Medulla oblongata (tissue), 1 donor: ENCODE measurements around the gene RASGRP1.

Experiments used
- DNase-seq: peaks from one replicate; pipeline ENCODE4 v3.0.0-alpha.2; 2015; ENCODE audit errors: extremely low spot score

The RASGRP1 gene

GRCh38 chr15:38576261-38576660, 11.6 kb upstream of the RASGRP1 start:
- no peak for DNase-seq

- DNase-seq = no peak
Measured at GRCh38 chr15:38565287-38565670, 665 bp upstream of the RASGRP1 start.

GRCh38 chr15:38563723-38564519, 693 bp downstream of the RASGRP1 start:
- peak; percentile 76 for DNase-seq

- DNase-seq = no peak
Measured at GRCh38 chr15:38562278-38562677, 2.3 kb downstream of the RASGRP1 start.

- DNase-seq = no peak
Measured at GRCh38 chr15:38560456-38560926, 4.1 kb downstream of the RASGRP1 start.

GRCh38 chr15:38559636-38560307, 4.8 kb downstream of the RASGRP1 start:
- no peak for DNase-seq

GRCh38 chr15:38559131-38559530, 5.5 kb downstream of the RASGRP1 start:
- no peak for DNase-seq

GRCh38 chr15:38558372-38559059, 6.1 kb downstream of the RASGRP1 start:
- no peak for DNase-seq

- DNase-seq = no peak
Measured at GRCh38 chr15:38557921-38558320, 6.7 kb downstream of the RASGRP1 start.

GRCh38 chr15:38555686-38556334, 8.8 kb downstream of the RASGRP1 start:
- DNase-seq = no peak

- DNase-seq = no peak
Measured at GRCh38 chr15:38554354-38554753, 10.3 kb downstream of the RASGRP1 start.

GRCh38 chr15:38553071-38553470, 11.5 kb downstream of the RASGRP1 start:
- no peak for DNase-seq

- DNase-seq = no peak
Measured at GRCh38 chr15:38551720-38552648, 12.6 kb downstream of the RASGRP1 start.

- no peak for DNase-seq
Measured at GRCh38 chr15:38549222-38549621, 15.4 kb downstream of the RASGRP1 start.

GRCh38 chr15:38547255-38547997, 17.2 kb downstream of the RASGRP1 start:
- DNase-seq = no peak

- DNase-seq = no peak
Measured at GRCh38 chr15:38545179-38545578, 19.4 kb downstream of the RASGRP1 start.

GRCh38 chr15:38541026-38541425, 23.6 kb downstream of the RASGRP1 start:
- DNase-seq = no peak

- no peak for DNase-seq
Measured at GRCh38 chr15:38540510-38540909, 24.1 kb downstream of the RASGRP1 start.

- no peak for DNase-seq
Measured at GRCh38 chr15:38539008-38539343, 25.6 kb downstream of the RASGRP1 start.

GRCh38 chr15:38538328-38539007, 26.1 kb downstream of the RASGRP1 start:
- no peak for DNase-seq
